Uterus (tissue), 2 donors: Measurements from ENCODE around the gene GEMIN7.

Source experiments
- CTCF ChIP-seq, 4 experiments: fragments of 200-600 bp in 2 of 4; fragments of 450-650 bp in 2 of 4; sonication (generic) in 2 of 4; IDR thresholded peaks; one replicate each; pipeline ENCODE4 v1.5.1; 2016 to 2019; ENCODE audit warnings: antibody characterized with exemption in 4 of 4, mild to moderate bottlenecking in 2 of 4, moderate library complexity in 1 of 4
- POLR2A ChIP-seq, 2 donors: fragments of 450-650 bp; IDR thresholded peaks; one replicate each; pipeline ENCODE4 v1.6.1; 2016; ENCODE audit warnings: antibody characterized with exemption in 2 of 2, mild to moderate bottlenecking in 1 of 2, moderate library complexity in 1 of 2

GRCh38 chr19:45050036-45050435 lies 29.0 kb upstream of the GEMIN7 start:
- TF ChIP-seq CTCF (IDR thresholded peaks at IDR 0.05), result no peak
- TF ChIP-seq POLR2A (IDR thresholded peaks at IDR 0.05), result no peak
